Endothelial cell of umbilical vein (primary cell): Measurements from ENCODE around the gene CD163L1. TPM values are rescaled to one million over a fixed set of nuclear protein-coding genes. Genes with fewer than 3 reads are reported as not detected.

Experiments
- BruUV-seq: library from RNA; stranded (reverse); fragments of 400-500 nt; replicated peaks from 2 replicates; lab custom pipeline; 2021; lab: Mats Ljungman, UMichigan
- CTCF ChIA-PET: fragments of 300-600, 350-600 bp; sonication (Branson Sonifier 250); formaldehyde crosslinking; loops from one replicate; lab custom pipeline; 2021; ENCODE audit warnings: antibody characterized with exemption, inconsistent platforms; lab: Charles Lee
- POLR2A ChIA-PET: fragments of 300-600, 350-600 bp; sonication (Branson Sonifier 250); formaldehyde crosslinking; loops from one replicate; lab custom pipeline; 2021; ENCODE audit warnings: antibody characterized with exemption, inconsistent platforms; lab: Charles Lee
- DNase-seq: peaks from one replicate; pipeline ENCODE4 v3.0.0-alpha.2; 2011; ENCODE audit warnings: low read depth, low spot score
- FAIRE-seq: peaks from 2 replicates; lab custom pipeline; 2011; peaks lifted over from hg19 to GRCh38; lab: Jason Lieb, UNC
- H2AFZ ChIP-seq: 2 replicates; pipeline ENCODE4 v1.6.0; 2012; ENCODE audit warnings: low read depth, low read length, control low read depth, inconsistent platforms
- H3K27ac ChIP-seq: 2 replicates; pipeline ENCODE4 v1.5.1; 2011; ENCODE audit warnings: low read depth, mild to moderate bottlenecking, control low read depth, low read length, moderate library complexity; ENCODE audit not compliant: insufficient read depth
- H3K27me3 ChIP-seq, 2 experiments: 2 replicates each; pipeline versions ENCODE4 v1.6.0 to v1.6.1; 2011; ENCODE audit warnings: low read length in 2 of 2, mixed read lengths in 1 of 2; ENCODE audit not compliant: control insufficient read depth in 2 of 2, insufficient read depth in 2 of 2
- H3K36me3 ChIP-seq, 2 experiments: 2 replicates in 1 of 2; 3 replicates in 1 of 2; pipeline ENCODE4 v1.5.1; 2011; ENCODE audit warnings: low read length in 2 of 2, mild to moderate bottlenecking in 1 of 2, moderate library complexity in 1 of 2; ENCODE audit not compliant: control insufficient read depth in 2 of 2, insufficient read depth in 2 of 2; ENCODE audit errors: extremely low read depth in 1 of 2
- H3K4me1 ChIP-seq: 3 replicates; pipeline ENCODE4 v1.5.1; 2011; ENCODE audit warnings: mild to moderate bottlenecking, low read length; ENCODE audit not compliant: control insufficient read depth, insufficient read depth; ENCODE audit errors: extremely low read depth
- H3K4me2 ChIP-seq: 2 replicates; pipeline ENCODE4 v1.6.1; 2011; ENCODE audit warnings: low read length, control low read depth, mixed read lengths; ENCODE audit not compliant: insufficient read depth
- H3K4me3 ChIP-seq, 3 experiments: fragments of 200-600 bp in 1 of 3; sonication (generic), shearing (Covaris generic) in 1 of 3; replicated peaks in 1 of 3; 2 replicates each; pipeline ENCODE4 v1.5.1; 2011 to 2016; ENCODE audit warnings: control low read depth in 3 of 3, low read length in 3 of 3, mild to moderate bottlenecking in 2 of 3, inconsistent platforms in 1 of 3, low read depth in 1 of 3, moderate library complexity in 1 of 3; ENCODE audit not compliant: insufficient read depth in 1 of 3
- H3K79me2 ChIP-seq: 2 replicates; pipeline ENCODE4 v1.6.0; 2012; ENCODE audit warnings: low read length, inconsistent platforms; ENCODE audit not compliant: control insufficient read depth, insufficient read depth
- H3K9ac ChIP-seq: replicated peaks from 2 replicates; pipeline ENCODE3; 2011; ENCODE audit warnings: low read length, control low read depth; ENCODE audit not compliant: insufficient read depth; ENCODE audit errors: extremely low read depth
- H3K9me1 ChIP-seq: replicated peaks from 3 replicates; pipeline ENCODE4 v1.6.0; 2011; ENCODE audit warnings: mild to moderate bottlenecking, low read length; ENCODE audit not compliant: control insufficient read depth, insufficient read depth; ENCODE audit errors: extremely low read depth
- H3K9me3 ChIP-seq: replicated peaks from 2 replicates; pipeline ENCODE4 v1.5.1; 2012; ENCODE audit warnings: low read length, inconsistent platforms; ENCODE audit not compliant: control insufficient read depth, insufficient read depth
- H4K20me1 ChIP-seq: replicated peaks from 2 replicates; pipeline ENCODE3; 2011; ENCODE audit warnings: mild to moderate bottlenecking, low read length; ENCODE audit not compliant: control insufficient read depth, insufficient read depth; ENCODE audit errors: extremely low read depth
- EZH2 ChIP-seq: IDR thresholded peaks from 2 replicates; pipeline ENCODE4 v1.6.1; 2012; ENCODE audit warnings: borderline replicate concordance, low read depth, mild to moderate bottlenecking, moderate library complexity, low read length, inconsistent platforms; ENCODE audit not compliant: severe bottlenecking
- FOS ChIP-seq: IDR thresholded peaks from 2 replicates; pipeline ENCODE4 v1.6.1; 2011; ENCODE audit warnings: mild to moderate bottlenecking, low read length, moderate library complexity, borderline replicate concordance; ENCODE audit not compliant: insufficient read depth
- GATA2 ChIP-seq: IDR thresholded peaks from 2 replicates; pipeline ENCODE4 v1.7.0; 2011; ENCODE audit warnings: low read depth, mild to moderate bottlenecking, moderate library complexity, mixed read lengths, low read length; ENCODE audit not compliant: insufficient read length, insufficient read depth
- JUN ChIP-seq: IDR thresholded peaks from 2 replicates; pipeline ENCODE4 v1.6.1; 2011; ENCODE audit warnings: borderline replicate concordance, low read depth; ENCODE audit not compliant: insufficient read length, insufficient read depth
- MYC ChIP-seq: IDR thresholded peaks from one replicate; pipeline ENCODE4 v1.6.1; 2011; ENCODE audit warnings: mild to moderate bottlenecking, low read depth, low read length
- POLR2A ChIP-seq: IDR thresholded peaks from 2 replicates; pipeline ENCODE4 v1.6.1; 2012; ENCODE audit warnings: low read depth, mild to moderate bottlenecking, control low read depth, low read length
- POLR2AphosphoS5 ChIP-seq: IDR thresholded peaks from 2 replicates; pipeline ENCODE4 v1.6.1; 2012; ENCODE audit warnings: low read depth, mild to moderate bottlenecking, control low read depth, low read length, moderate library complexity; ENCODE audit not compliant: insufficient read depth
- dilution Hi-C: fragments of 300-500 bp; cut with MboI; formaldehyde crosslinking; loops from one replicate; pipeline ENCODE4 v1.15.0; 2019; ENCODE audit warnings: low sequenced_read_pairs; ENCODE audit not compliant: extremely low pct_ligation_motif_present
- intact Hi-C: fragments of 100-400 bp; cut with micrococcal nuclease; formaldehyde crosslinking; loops from one replicate; pipeline ENCODE4 v1.10.0; 2022
- polyA plus RNA-seq, 4 experiments: library from polyadenylated mRNA; depleted of rRNA in 3 of 4; stranded (reverse) in 3 of 4; unstranded in 1 of 4; fragments of >200 nt; gene quantifications; 2 replicates each; pipeline versions ENCODE4 v1.2.1 to v1.2.3, GENCODE V29; 2011 to 2012; ENCODE audit warnings: missing spikeins in 1 of 4
- total RNA-seq: library from RNA; stranded (reverse); gene quantifications from 2 replicates; pipeline ENCODE4 v1.2.3, GENCODE V29; 2021
- TF ChIP-seq, protein P1 (sequence below): IDR thresholded peaks from 2 replicates; pipeline ENCODE4 v1.6.1; 2011; ENCODE audit not compliant: insufficient read depth, insufficient read length
- TF ChIP-seq, protein P2 (sequence below), 2 donors: IDR thresholded peaks; 1 replicate in 1 of 2; 2 replicates in 1 of 2; pipeline ENCODE4 v1.5.1; 2011; ENCODE audit warnings: low read length in 2 of 2, mild to moderate bottlenecking in 2 of 2, moderate library complexity in 2 of 2, control low read depth in 1 of 2, inconsistent platforms in 1 of 2, low read depth in 1 of 2; ENCODE audit not compliant: insufficient read depth in 1 of 2; ENCODE audit errors: extremely low read depth in 1 of 2

CD163L1 gene
- total and polyA plus RNA-seq, 2 donors (not counting 3 experiments of a cell fraction or from before 2014, with no cell fraction given) = 2.8 to 7.5 TPM

DNA sequence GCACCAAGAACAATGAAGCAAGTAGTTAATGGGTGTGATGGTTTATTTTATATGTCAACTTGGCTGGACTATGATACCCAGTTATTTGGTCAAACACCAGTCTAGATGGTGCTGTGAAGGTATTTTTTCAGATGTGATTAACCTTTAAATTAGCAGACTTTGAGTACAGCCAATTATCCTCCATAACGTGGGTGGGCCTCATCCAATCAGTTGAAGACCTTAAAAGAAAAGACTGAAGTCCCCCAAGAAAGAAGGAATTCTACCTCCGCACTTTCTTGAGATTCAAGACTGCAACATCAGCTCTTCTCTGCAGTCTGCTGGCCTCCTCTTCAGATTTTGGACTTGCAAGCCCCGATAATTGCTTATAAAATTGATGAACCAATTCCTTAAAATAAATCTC lies 47.5 kb downstream of the CD163L1 start:
- intact Hi-C loops = no loop called here
- H3K4me2 ChIP-seq = no peak overlapping the region
- no peaks in the 10 kb centered on the region for H3K36me3 ChIP-seq
- no peaks in the 10 kb centered on the region for H3K9me1 ChIP-seq
- FAIRE-seq (no peak), DNase-seq (no peak)
- H2AFZ ChIP-seq = no peak overlapping the region
- no peak overlapping the region for H3K4me3 ChIP-seq
- BruUV-seq = no TSS peak
- no peaks in the 10 kb centered on the region for H4K20me1 ChIP-seq
- TF ChIP-seq, protein P1, sequence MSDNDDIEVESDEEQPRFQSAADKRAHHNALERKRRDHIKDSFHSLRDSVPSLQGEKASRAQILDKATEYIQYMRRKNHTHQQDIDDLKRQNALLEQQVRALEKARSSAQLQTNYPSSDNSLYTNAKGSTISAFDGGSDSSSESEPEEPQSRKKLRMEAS = no peak
- TF ChIP-seq EZH2 (no peak), FOS (no peak), POLR2A (no peak), JUN (no peak), MYC (no peak), POLR2AphosphoS5 (no peak), GATA2 (no peak)
- TF ChIP-seq, protein P2, sequence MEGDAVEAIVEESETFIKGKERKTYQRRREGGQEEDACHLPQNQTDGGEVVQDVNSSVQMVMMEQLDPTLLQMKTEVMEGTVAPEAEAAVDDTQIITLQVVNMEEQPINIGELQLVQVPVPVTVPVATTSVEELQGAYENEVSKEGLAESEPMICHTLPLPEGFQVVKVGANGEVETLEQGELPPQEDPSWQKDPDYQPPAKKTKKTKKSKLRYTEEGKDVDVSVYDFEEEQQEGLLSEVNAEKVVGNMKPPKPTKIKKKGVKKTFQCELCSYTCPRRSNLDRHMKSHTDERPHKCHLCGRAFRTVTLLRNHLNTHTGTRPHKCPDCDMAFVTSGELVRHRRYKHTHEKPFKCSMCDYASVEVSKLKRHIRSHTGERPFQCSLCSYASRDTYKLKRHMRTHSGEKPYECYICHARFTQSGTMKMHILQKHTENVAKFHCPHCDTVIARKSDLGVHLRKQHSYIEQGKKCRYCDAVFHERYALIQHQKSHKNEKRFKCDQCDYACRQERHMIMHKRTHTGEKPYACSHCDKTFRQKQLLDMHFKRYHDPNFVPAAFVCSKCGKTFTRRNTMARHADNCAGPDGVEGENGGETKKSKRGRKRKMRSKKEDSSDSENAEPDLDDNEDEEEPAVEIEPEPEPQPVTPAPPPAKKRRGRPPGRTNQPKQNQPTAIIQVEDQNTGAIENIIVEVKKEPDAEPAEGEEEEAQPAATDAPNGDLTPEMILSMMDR (IDR thresholded peaks at IDR 0.05; ENCODE audit: extremely low read depth in 1 of 2, insufficient read depth in 1 of 2, low read depth in 1 of 2, low read length in 2 of 2) = no peak
- dilution Hi-C loops = no loop called here
- ChIA-PET POLR2A (no interaction called here), CTCF (no interaction called here)
- no peaks in the 10 kb centered on the region for H3K27me3 ChIP-seq
- H3K9me3 ChIP-seq = no peaks in the 10 kb centered on the region
- H3K27ac ChIP-seq = no peak overlapping the region
- no peaks in the 10 kb centered on the region for H3K79me2 ChIP-seq
- H3K9ac ChIP-seq = no peak overlapping the region
- peaks cover 8% of the 10 kb centered on the region for H3K4me1 ChIP-seq
